IMR-90 (cell line): ENCODE data around the gene PPP1R14C. TPM values are rescaled to one million over a fixed set of nuclear protein-coding genes. Genes with fewer than 3 reads are reported as not detected.

Source experiments
- ATAC-seq: fragments of 200-7000 bp; cut with Tn5 transposase; 2 replicates; pipeline ENCODE4 v1.9.1; 2020; ENCODE audit warnings: low read depth, mild to moderate bottlenecking, moderate library complexity
- BruUV-seq: library from RNA; stranded (reverse); fragments of 400-500 nt; replicated peaks from 2 replicates; lab custom pipeline; 2021; lab: Mats Ljungman, UMichigan
- CTCF ChIA-PET: fragments of 300-600 bp; formaldehyde crosslinking; extraction: SDS; loops from one replicate; lab custom pipeline; 2021; ENCODE audit warnings: antibody characterized with exemption; lab: Yijun Ruan, JAX
- POLR2A ChIA-PET: fragments of 300-600 bp; sonication (Branson Sonifier 250); formaldehyde crosslinking; loops from one replicate; lab custom pipeline; 2022; ENCODE audit warnings: antibody characterized with exemption; ENCODE audit not compliant: unreplicated experiment; lab: Charles Lee
- DNase-seq: peaks from one replicate; pipeline ENCODE4 v3.0.0; 2013
- H2AFZ ChIP-seq: replicated peaks from 2 replicates; pipeline ENCODE3; 2013; ENCODE audit warnings: low read length, mild to moderate bottlenecking; ENCODE audit not compliant: poor library complexity
- H2AK5ac ChIP-seq: 2 replicates; pipeline ENCODE4 v1.6.1; 2013; ENCODE audit warnings: low read depth, low read length, inconsistent platforms
- H2AK9ac ChIP-seq: replicated peaks from 2 replicates; pipeline ENCODE3; 2013; ENCODE audit warnings: mild to moderate bottlenecking, low read depth, low read length, moderate library complexity; ENCODE audit not compliant: poor library complexity
- H2BK120ac ChIP-seq: 2 replicates; pipeline ENCODE4 v1.6.1; 2013; ENCODE audit warnings: low read depth, low read length, inconsistent platforms
- H2BK15ac ChIP-seq: 3 replicates; pipeline ENCODE4 v1.6.1; 2013; ENCODE audit warnings: low read depth, low read length, inconsistent platforms
- H2BK20ac ChIP-seq: 2 replicates; pipeline ENCODE4 v1.6.1; 2013; ENCODE audit warnings: low read depth, mild to moderate bottlenecking, inconsistent platforms, low read length, moderate library complexity
- H2BK5ac ChIP-seq: 2 replicates; pipeline ENCODE4 v1.6.1; 2013; ENCODE audit warnings: mild to moderate bottlenecking, low read depth, low read length, inconsistent platforms; ENCODE audit not compliant: poor library complexity, severe bottlenecking
- H3K14ac ChIP-seq: replicated peaks from 2 replicates; pipeline ENCODE4 v1.6.1; 2013; ENCODE audit warnings: low read depth, low read length, inconsistent platforms
- H3K18ac ChIP-seq: 2 replicates; pipeline ENCODE4 v1.6.1; 2013; ENCODE audit warnings: low read depth, low read length, control low read depth
- H3K23ac ChIP-seq: 2 replicates; pipeline ENCODE4 v1.6.1; 2013; ENCODE audit warnings: low read depth, low read length, inconsistent platforms
- H3K27ac ChIP-seq: 2 replicates; pipeline ENCODE4 v1.5.1; 2013; ENCODE audit warnings: mild to moderate bottlenecking, control low read depth, low read length; ENCODE audit not compliant: insufficient read depth
- H3K27me3 ChIP-seq: 2 replicates; pipeline ENCODE4 v1.6.1; 2013; ENCODE audit warnings: low read length; ENCODE audit not compliant: control insufficient read depth, insufficient read depth
- H3K36me3 ChIP-seq: 2 replicates; pipeline ENCODE4 v1.6.1; 2013; ENCODE audit warnings: low read length, mixed read lengths; ENCODE audit not compliant: control insufficient read depth, insufficient read depth
- H3K4ac ChIP-seq: 2 replicates; pipeline ENCODE4 v1.6.1; 2013; ENCODE audit warnings: low read depth, low read length, inconsistent platforms
- H3K4me1 ChIP-seq: 2 replicates; pipeline ENCODE4 v1.6.1; 2013; ENCODE audit warnings: low read length, mixed read lengths; ENCODE audit not compliant: control insufficient read depth, insufficient read depth
- H3K4me2 ChIP-seq: 2 replicates; pipeline ENCODE4 v1.6.1; 2013; ENCODE audit warnings: low read depth, mild to moderate bottlenecking, control low read depth, low read length, moderate library complexity
- H3K4me3 ChIP-seq: 2 replicates; pipeline ENCODE4 v1.5.1; 2013; ENCODE audit warnings: low read depth, mild to moderate bottlenecking, control low read depth, low read length, moderate library complexity; ENCODE audit not compliant: insufficient read depth
- H3K56ac ChIP-seq: 2 replicates; pipeline ENCODE4 v1.6.1; 2013; ENCODE audit warnings: low read length, inconsistent platforms; ENCODE audit not compliant: insufficient read depth; ENCODE audit errors: extremely low read depth
- H3K79me1 ChIP-seq, 2 experiments: 2 replicates each; pipeline ENCODE4 v1.6.1; 2013; ENCODE audit warnings: low read length in 2 of 2, inconsistent platforms in 1 of 2, low read depth in 1 of 2
- H3K9ac ChIP-seq: 2 replicates; pipeline ENCODE4 v1.6.1; 2013; ENCODE audit warnings: low read depth, low read length, control low read depth
- H3K9me1 ChIP-seq: 2 replicates; pipeline ENCODE4 v1.6.1; 2013; ENCODE audit warnings: low read length, inconsistent platforms; ENCODE audit not compliant: insufficient read depth
- H3K9me3 ChIP-seq: 2 replicates; pipeline ENCODE4 v1.6.1; 2013; ENCODE audit warnings: low read length; ENCODE audit not compliant: control insufficient read depth, insufficient read depth
- H4K20me1 ChIP-seq: 2 replicates; pipeline ENCODE4 v1.6.1; 2013; ENCODE audit warnings: low read length, inconsistent platforms; ENCODE audit not compliant: insufficient read depth
- H4K5ac ChIP-seq: 2 replicates; pipeline ENCODE4 v1.6.1; 2013; ENCODE audit warnings: mild to moderate bottlenecking, low read depth, low read length, control low read depth
- H4K8ac ChIP-seq, 2 experiments: 2 replicates each; pipeline ENCODE4 v1.6.1; 2013; ENCODE audit warnings: low read depth in 2 of 2, low read length in 2 of 2, control low read depth in 1 of 2, inconsistent platforms in 1 of 2
- H4K91ac ChIP-seq: 2 replicates; pipeline ENCODE4 v1.6.1; 2013; ENCODE audit warnings: low read depth, low read length, inconsistent platforms; ENCODE audit not compliant: insufficient read depth
- BHLHE40 ChIP-seq: fragments of 150-350 bp; IDR thresholded peaks from 2 replicates; pipeline ENCODE4 v1.6.1; 2016; ENCODE audit warnings: mild to moderate bottlenecking, low read depth, low read length
- CHD1 ChIP-seq: IDR thresholded peaks from 2 replicates; pipeline ENCODE4 v1.6.1; 2012; ENCODE audit warnings: low read depth, low read length, improper control_type of control experiment
- CTCF ChIP-seq: conservative IDR thresholded peaks from 2 replicates; pipeline ENCODE4 v1.5.1; 2012; ENCODE audit warnings: mild to moderate bottlenecking, low read depth, low read length, improper control_type of control experiment
- FOS ChIP-seq: fragments of 150-350 bp; IDR thresholded peaks from 2 replicates; pipeline ENCODE4 v1.6.1; 2016; ENCODE audit warnings: low read depth, low read length
- MAFK ChIP-seq: IDR thresholded peaks from 2 replicates; pipeline ENCODE4 v1.6.1; 2012; ENCODE audit warnings: low read depth, low read length, improper control_type of control experiment
- MAZ ChIP-seq: IDR thresholded peaks from 2 replicates; pipeline ENCODE4 v1.6.1; 2012; ENCODE audit warnings: low read depth, mild to moderate bottlenecking, low read length, improper control_type of control experiment, moderate library complexity, borderline replicate concordance
- MXI1 ChIP-seq: IDR thresholded peaks from 2 replicates; pipeline ENCODE4 v1.6.1; 2012; ENCODE audit warnings: low read depth, mild to moderate bottlenecking, low read length, moderate library complexity, borderline replicate concordance
- POLR2A ChIP-seq: IDR thresholded peaks from 2 replicates; pipeline ENCODE4 v1.6.1; 2012; ENCODE audit warnings: mild to moderate bottlenecking, low read depth, low read length
- RAD21 ChIP-seq: IDR thresholded peaks from 2 replicates; pipeline ENCODE4 v1.6.1; 2012; ENCODE audit warnings: low read length, improper control_type of control experiment
- RFX5 ChIP-seq: IDR thresholded peaks from 2 replicates; pipeline ENCODE4 v1.8.0; 2012; ENCODE audit warnings: low read depth, mild to moderate bottlenecking, low read length, moderate library complexity
- SMC3 ChIP-seq: fragments of 150-350 bp; IDR thresholded peaks from 2 replicates; pipeline ENCODE4 v1.6.1; 2016; ENCODE audit warnings: low read depth, mild to moderate bottlenecking, antibody characterized with exemption, low read length, moderate library complexity
- WGBS, 2 experiments: methylation state at CpG; one replicate each; pipeline versions ENCODE4 v1.1.5 to v1.1.7; 2013; ENCODE audit warnings: missing lambda C conversion rate in 2 of 2; ENCODE audit not compliant: insufficient read length in 1 of 2; ENCODE audit errors: extremely low coverage in 2 of 2; 5-methylcytosine and 5-hydroxymethylcytosine counted together
- dilution Hi-C: fragments of 300-500 bp; cut with HindIII; formaldehyde crosslinking; loops from one replicate; pipeline ENCODE4 v1.14.3; 2018; ENCODE audit warnings: low sequenced_read_pairs; ENCODE audit not compliant: unreplicated experiment
- in situ Hi-C: fragments of 300-500 bp; cut with MboI; formaldehyde crosslinking; loops from 3 replicates; pipeline ENCODE4 v1.14.3; 2019; ENCODE audit warnings: low sequenced_read_pairs, inconsistent platforms, mixed read lengths
- intact Hi-C: fragments of 100-400 bp; cut with micrococcal nuclease; formaldehyde crosslinking; loops from 2 replicates; pipeline ENCODE4 v1.10.0; 2022
- polyA plus RNA-seq, 3 experiments: library from polyadenylated mRNA; depleted of rRNA; stranded (reverse); fragments of >200 nt; gene quantifications; 2 replicates each; pipeline ENCODE4 v1.2.3, GENCODE V29; 2012; ENCODE audit warnings: low replicate concordance in 1 of 3
- total RNA-seq: library from RNA; depleted of rRNA; stranded (reverse); fragments of >200 nt; gene quantifications from 2 replicates; pipeline ENCODE4 v1.2.3, GENCODE V29; 2012
- TF ChIP-seq, protein P1 (sequence below): fragments of 150-350 bp; IDR thresholded peaks from 2 replicates; pipeline ENCODE4 v1.6.1; 2016; ENCODE audit warnings: low read depth, mild to moderate bottlenecking, low read length, moderate library complexity, borderline replicate concordance

PPP1R14C gene
- total and polyA plus RNA-seq, 2 of the 4 experiments (the other 2 are of a cell fraction), result not detected

- Histone ChIP-seq H2AK9ac (no peak overlapping the region), H3K79me1 (no peaks in the 10 kb centered on the region), H2AFZ (no peak overlapping the region), H2AK5ac (no peak overlapping the region), H3K9me1 (no peaks in the 10 kb centered on the region), H4K5ac (no peak overlapping the region), H3K23ac (no peak overlapping the region), H3K18ac (no peak overlapping the region), H3K9ac (no peak overlapping the region), H3K14ac (no peak overlapping the region), H3K4me3 (no peak overlapping the region), H3K36me3 (no peaks in the 10 kb centered on the region), H3K56ac (no peak overlapping the region), H3K4ac (no peak overlapping the region), H3K27me3 (no peaks in the 10 kb centered on the region), H3K4me1 (no peaks in the 10 kb centered on the region), H2BK120ac (no peak overlapping the region), H3K27ac (no peak overlapping the region), H2BK20ac (no peak overlapping the region), H4K8ac (no peak overlapping the region), H2BK5ac (no peak overlapping the region), H3K4me2 (no peak overlapping the region), H2BK15ac (no peak overlapping the region), H4K91ac (no peak overlapping the region), H4K20me1 (no peaks in the 10 kb centered on the region), H3K9me3 (no peaks in the 10 kb centered on the region)
- in situ Hi-C loops, result no loop called here
- dilution Hi-C loops, result no loop called here
- BruUV-seq, result no TSS peak
- DNase-seq (no peak), ATAC-seq (no peak)
- WGBS, 2 experiments, result no CpG with 5 or more reads among the region's 1 CpG
- intact Hi-C loops, result no loop called here
- ChIA-PET POLR2A (no interaction called here), CTCF (no interaction called here)
- TF ChIP-seq CHD1, result no peak
- TF ChIP-seq MAFK, result no peak
- TF ChIP-seq RFX5, result no peak
- TF ChIP-seq FOS, result no peak
- no peak for TF ChIP-seq SMC3
- no peak for TF ChIP-seq RAD21
- TF ChIP-seq MXI1, result no peak
- TF ChIP-seq, protein P1, sequence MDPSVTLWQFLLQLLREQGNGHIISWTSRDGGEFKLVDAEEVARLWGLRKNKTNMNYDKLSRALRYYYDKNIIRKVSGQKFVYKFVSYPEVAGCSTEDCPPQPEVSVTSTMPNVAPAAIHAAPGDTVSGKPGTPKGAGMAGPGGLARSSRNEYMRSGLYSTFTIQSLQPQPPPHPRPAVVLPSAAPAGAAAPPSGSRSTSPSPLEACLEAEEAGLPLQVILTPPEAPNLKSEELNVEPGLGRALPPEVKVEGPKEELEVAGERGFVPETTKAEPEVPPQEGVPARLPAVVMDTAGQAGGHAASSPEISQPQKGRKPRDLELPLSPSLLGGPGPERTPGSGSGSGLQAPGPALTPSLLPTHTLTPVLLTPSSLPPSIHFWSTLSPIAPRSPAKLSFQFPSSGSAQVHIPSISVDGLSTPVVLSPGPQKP, result no peak
- TF ChIP-seq POLR2A, result no peak
- TF ChIP-seq BHLHE40, result no peak
- no peak for TF ChIP-seq CTCF
- TF ChIP-seq MAZ, result no peak
Observed at GRCh38 chr6:150180517-150180916, 37.7 kb downstream of the PPP1R14C start.
